K562 (cell line): ENCODE measurements around the gene NDUFB10. TPM values are rescaled to one million over a fixed set of nuclear protein-coding genes. Genes with fewer than 3 reads are reported as not detected.

ENCODE experiments used
- BACH1 ChIP-seq: fragments of 200-800 bp; sonication (Bioruptor generic); IDR thresholded peaks from 2 replicates; pipeline ENCODE4 v1.6.1; 2016; ENCODE audit warnings: missing genetic modification characterization, missing compliant biosample characterization
- CREM ChIP-seq: IDR thresholded peaks from 2 replicates; pipeline ENCODE4 v1.6.1; 2014; ENCODE audit warnings: antibody characterized with exemption, low read depth
- KDM5B ChIP-seq: fragments of 200-600 bp; sonication (generic); IDR thresholded peaks from 2 replicates; pipeline ENCODE4 v1.6.1; 2012; ENCODE audit warnings: low read depth, mild to moderate bottlenecking, moderate library complexity, low read length, control low read depth, inconsistent platforms; ENCODE audit not compliant: insufficient replicate concordance
- NCOA6 ChIP-seq: fragments of 450-650 bp; IDR thresholded peaks from 2 replicates; pipeline ENCODE4 v1.6.1; 2017; ENCODE audit warnings: mild to moderate bottlenecking
- NFIC ChIP-seq: fragments of 450-650 bp; IDR thresholded peaks from 2 replicates; pipeline ENCODE4 v1.6.1; 2017; ENCODE audit warnings: mild to moderate bottlenecking, inconsistent platforms
- NFXL1 ChIP-seq: fragments of 450-650 bp; formaldehyde crosslinking; IDR thresholded peaks from 2 replicates; pipeline ENCODE4 v1.4.0; 2021; ENCODE audit warnings: mild to moderate bottlenecking
- SAFB ChIP-seq: fragments of 200-400 bp; formaldehyde crosslinking; IDR thresholded peaks from 2 replicates; pipeline ENCODE4 v1.6.1; 2017; ENCODE audit warnings: low read depth, low read length, borderline replicate concordance
- SOX6 ChIP-seq: fragments of 450-650 bp; IDR thresholded peaks from 2 replicates; pipeline ENCODE4 v1.6.1; 2014; ENCODE audit warnings: mild to moderate bottlenecking
- TGIF2 ChIP-seq: sonication (generic); formaldehyde crosslinking; IDR thresholded peaks from 2 replicates; pipeline ENCODE4 v1.8.1; 2022; ENCODE audit warnings: mild to moderate bottlenecking, missing genetic modification reagents, moderate library complexity
- WHSC1 ChIP-seq: IDR thresholded peaks from one replicate; pipeline ENCODE4 v1.6.1; 2012; ENCODE audit warnings: low read length, control low read depth, inconsistent platforms
- ZNF696 ChIP-seq: fragments of 250-450 bp; sonication (Bioruptor Pico); conservative IDR thresholded peaks from 2 replicates; pipeline ENCODE4 v1.4.0; 2020; ENCODE audit warnings: mild to moderate bottlenecking, moderate library complexity
- polyA plus RNA-seq, 8 experiments: library from polyadenylated mRNA; depleted of rRNA in 4 of 8; stranded (reverse) in 5 of 8; unstranded in 3 of 8; fragments of >200 nt; fragmentation: Nextera tagmentation in 2 of 8; fragmentation: Illumina TruSeq in 1 of 8; extraction: Ambion mirVana in 2 of 8; extraction: Trizol in 1 of 8; gene quantifications; 2 replicates each; pipeline versions ENCODE4 v1.2.1 to v1.2.3, GENCODE V29; 2011 to 2014; ENCODE audit warnings: inconsistent platforms in 1 of 8, missing spikeins in 1 of 8
- total RNA-seq, 7 experiments: library from RNA; depleted of rRNA in 6 of 7; stranded (reverse); fragments of >200 nt in 6 of 7; fragmentation: Illumina TruSeq in 2 of 7; extraction: Trizol in 2 of 7; gene quantifications; 2 replicates each; pipeline versions ENCODE4 v1.2.1 to v1.2.3, GENCODE V29; 2011 to 2021; ENCODE audit warnings: low replicate concordance in 1 of 7
- TF ChIP-seq, protein P1 (sequence below): fragments of 250-450 bp; sonication (Bioruptor Pico); IDR thresholded peaks from 2 replicates; pipeline ENCODE4 v1.4.0; 2020; ENCODE audit warnings: mild to moderate bottlenecking, moderate library complexity, borderline replicate concordance
- TF ChIP-seq, protein P2 (sequence below): IDR thresholded peaks from 2 replicates; pipeline ENCODE4 v1.6.1; 2011; ENCODE audit not compliant: insufficient read length; ENCODE audit errors: extremely low read depth
- TF ChIP-seq, protein P3 (sequence below): sonication (generic); formaldehyde crosslinking; IDR thresholded peaks from 2 replicates; pipeline ENCODE4 v1.8.0; 2022; ENCODE audit warnings: mild to moderate bottlenecking, missing genetic modification reagents, borderline replicate concordance
- TF ChIP-seq, protein P4 (sequence below): fragments of 450-650 bp; IDR thresholded peaks from 2 replicates; pipeline ENCODE4 v1.6.1; 2018; ENCODE audit warnings: mild to moderate bottlenecking, low read depth; ENCODE audit not compliant: partially characterized antibody

Gene NDUFB10
- total and polyA plus RNA-seq, 9 of the 15 experiments (the other 6 are each of a cell fraction or from before 2014, with no cell fraction given), result 69.3 to 527 (median 161) TPM

DNA sequence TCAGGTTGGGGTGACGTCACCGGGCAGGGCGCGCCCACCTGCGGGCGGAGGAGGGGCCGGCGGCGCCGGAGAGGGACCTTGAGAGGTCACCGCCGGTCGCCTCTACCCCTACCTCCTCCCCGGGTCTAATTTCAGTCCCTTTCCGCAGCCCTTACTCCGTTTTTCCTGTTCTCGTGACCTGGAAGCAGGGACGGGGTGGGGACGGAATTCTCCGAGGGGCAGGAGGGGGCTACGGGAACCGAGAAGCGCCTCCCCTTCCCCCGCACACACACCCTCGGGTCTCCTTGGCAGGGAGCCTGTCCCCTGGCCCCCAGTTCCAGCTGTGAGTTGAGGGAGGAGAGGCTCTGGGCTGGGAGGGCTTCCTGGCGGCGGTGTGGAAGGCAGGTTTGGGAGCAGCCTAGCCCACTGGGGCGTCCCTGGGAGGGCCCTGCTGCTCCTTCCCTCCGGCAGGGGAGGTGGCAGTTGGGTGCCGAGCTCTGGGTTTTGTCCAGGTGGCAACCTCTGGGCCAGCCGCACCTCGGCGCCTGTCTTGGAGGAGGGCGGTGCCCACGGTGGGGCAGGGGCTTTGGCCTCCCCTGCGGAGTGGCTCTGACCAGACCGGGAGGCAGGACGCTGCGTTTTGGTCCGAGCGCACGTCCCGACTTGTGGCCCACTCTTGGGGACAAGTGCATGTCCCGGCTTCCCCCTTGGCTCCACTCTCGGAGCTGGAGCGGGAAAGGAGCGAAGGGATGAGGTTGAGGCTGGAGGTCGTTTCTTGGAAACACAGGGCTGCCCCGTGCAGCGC lies 31.2 kb downstream of the NDUFB10 start (continued):
- TF ChIP-seq NFIC (peak; percentile 24; the same call in 1 of the 2 replicates), NFXL1 (no peak), SAFB (no peak), CREM (peak; percentile 81), KDM5B (no peak), NCOA6 (no peak), WHSC1 (no peak), ZNF696 (CRISPR knock-in tag) (no peak), BACH1 (tag) (no peak), TGIF2 (0 out of 2 replicates have a peak, but pooled peaks have one; percentile 42), SOX6 (no peak)
- TF ChIP-seq, protein P1, sequence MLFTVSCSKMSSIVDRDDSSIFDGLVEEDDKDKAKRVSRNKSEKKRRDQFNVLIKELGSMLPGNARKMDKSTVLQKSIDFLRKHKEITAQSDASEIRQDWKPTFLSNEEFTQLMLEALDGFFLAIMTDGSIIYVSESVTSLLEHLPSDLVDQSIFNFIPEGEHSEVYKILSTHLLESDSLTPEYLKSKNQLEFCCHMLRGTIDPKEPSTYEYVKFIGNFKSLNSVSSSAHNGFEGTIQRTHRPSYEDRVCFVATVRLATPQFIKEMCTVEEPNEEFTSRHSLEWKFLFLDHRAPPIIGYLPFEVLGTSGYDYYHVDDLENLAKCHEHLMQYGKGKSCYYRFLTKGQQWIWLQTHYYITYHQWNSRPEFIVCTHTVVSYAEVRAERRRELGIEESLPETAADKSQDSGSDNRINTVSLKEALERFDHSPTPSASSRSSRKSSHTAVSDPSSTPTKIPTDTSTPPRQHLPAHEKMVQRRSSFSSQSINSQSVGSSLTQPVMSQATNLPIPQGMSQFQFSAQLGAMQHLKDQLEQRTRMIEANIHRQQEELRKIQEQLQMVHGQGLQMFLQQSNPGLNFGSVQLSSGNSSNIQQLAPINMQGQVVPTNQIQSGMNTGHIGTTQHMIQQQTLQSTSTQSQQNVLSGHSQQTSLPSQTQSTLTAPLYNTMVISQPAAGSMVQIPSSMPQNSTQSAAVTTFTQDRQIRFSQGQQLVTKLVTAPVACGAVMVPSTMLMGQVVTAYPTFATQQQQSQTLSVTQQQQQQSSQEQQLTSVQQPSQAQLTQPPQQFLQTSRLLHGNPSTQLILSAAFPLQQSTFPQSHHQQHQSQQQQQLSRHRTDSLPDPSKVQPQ (CRISPR knock-in tag), result no peak
- TF ChIP-seq, protein P2, sequence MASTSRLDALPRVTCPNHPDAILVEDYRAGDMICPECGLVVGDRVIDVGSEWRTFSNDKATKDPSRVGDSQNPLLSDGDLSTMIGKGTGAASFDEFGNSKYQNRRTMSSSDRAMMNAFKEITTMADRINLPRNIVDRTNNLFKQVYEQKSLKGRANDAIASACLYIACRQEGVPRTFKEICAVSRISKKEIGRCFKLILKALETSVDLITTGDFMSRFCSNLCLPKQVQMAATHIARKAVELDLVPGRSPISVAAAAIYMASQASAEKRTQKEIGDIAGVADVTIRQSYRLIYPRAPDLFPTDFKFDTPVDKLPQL, result no peak
- TF ChIP-seq, protein P3, sequence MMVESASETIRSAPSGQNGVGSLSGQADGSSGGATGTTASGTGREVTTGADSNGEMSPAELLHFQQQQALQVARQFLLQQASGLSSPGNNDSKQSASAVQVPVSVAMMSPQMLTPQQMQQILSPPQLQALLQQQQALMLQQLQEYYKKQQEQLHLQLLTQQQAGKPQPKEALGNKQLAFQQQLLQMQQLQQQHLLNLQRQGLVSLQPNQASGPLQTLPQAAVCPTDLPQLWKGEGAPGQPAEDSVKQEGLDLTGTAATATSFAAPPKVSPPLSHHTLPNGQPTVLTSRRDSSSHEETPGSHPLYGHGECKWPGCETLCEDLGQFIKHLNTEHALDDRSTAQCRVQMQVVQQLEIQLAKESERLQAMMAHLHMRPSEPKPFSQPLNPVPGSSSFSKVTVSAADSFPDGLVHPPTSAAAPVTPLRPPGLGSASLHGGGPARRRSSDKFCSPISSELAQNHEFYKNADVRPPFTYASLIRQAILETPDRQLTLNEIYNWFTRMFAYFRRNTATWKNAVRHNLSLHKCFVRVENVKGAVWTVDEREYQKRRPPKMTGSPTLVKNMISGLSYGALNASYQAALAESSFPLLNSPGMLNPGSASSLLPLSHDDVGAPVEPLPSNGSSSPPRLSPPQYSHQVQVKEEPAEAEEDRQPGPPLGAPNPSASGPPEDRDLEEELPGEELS (CRISPR knock-in tag), result no peak
- TF ChIP-seq, protein P4, sequence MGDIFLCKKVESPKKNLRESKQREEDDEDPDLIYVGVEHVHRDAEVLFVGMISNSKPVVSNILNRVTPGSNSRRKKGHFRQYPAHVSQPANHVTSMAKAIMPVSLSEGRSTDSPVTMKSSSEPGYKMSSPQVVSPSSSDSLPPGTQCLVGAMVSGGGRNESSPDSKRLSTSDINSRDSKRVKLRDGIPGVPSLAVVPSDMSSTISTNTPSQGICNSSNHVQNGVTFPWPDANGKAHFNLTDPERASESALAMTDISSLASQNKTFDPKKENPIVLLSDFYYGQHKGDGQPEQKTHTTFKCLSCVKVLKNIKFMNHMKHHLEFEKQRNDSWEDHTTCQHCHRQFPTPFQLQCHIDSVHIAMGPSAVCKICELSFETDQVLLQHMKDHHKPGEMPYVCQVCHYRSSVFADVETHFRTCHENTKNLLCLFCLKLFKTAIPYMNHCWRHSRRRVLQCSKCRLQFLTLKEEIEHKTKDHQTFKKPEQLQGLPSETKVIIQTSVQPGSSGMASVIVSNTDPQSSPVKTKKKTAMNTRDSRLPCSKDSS, result no peak
